H1 (cell line): ENCODE results near the gene ARMC6. TPM values are rescaled to one million over a fixed set of nuclear protein-coding genes. Genes with fewer than 3 reads are reported as not detected.

Experiments used
- CEBPB ChIP-seq: IDR thresholded peaks from 2 replicates; pipeline ENCODE4 v1.6.1; 2012; ENCODE audit warnings: low read depth, low read length
- CTBP2 ChIP-seq: IDR thresholded peaks from 2 replicates; pipeline ENCODE4 v1.7.0; 2011; ENCODE audit warnings: borderline replicate concordance, mild to moderate bottlenecking, moderate library complexity, mixed read lengths, low read length; ENCODE audit not compliant: insufficient read depth, insufficient read length
- POLR2A ChIP-seq, 2 experiments: IDR thresholded peaks; 1 replicate in 1 of 2; 2 replicates in 1 of 2; pipeline ENCODE4 v1.6.1; 2011; ENCODE audit warnings: low read depth in 2 of 2, low read length in 2 of 2, mild to moderate bottlenecking in 2 of 2; ENCODE audit errors: control extremely low read depth in 1 of 2
- SIN3A ChIP-seq, 2 experiments: IDR thresholded peaks in 1 of 2; conservative IDR thresholded peaks in 1 of 2; 2 replicates each; pipeline ENCODE4 v1.6.1; 2011 to 2012; ENCODE audit warnings: low read length in 2 of 2, improper control_type of control experiment in 1 of 2, low read depth in 1 of 2, mild to moderate bottlenecking in 1 of 2
- polyA plus RNA-seq, 7 experiments: library from polyadenylated mRNA; depleted of rRNA in 3 of 7; stranded (reverse) in 5 of 7; unstranded in 2 of 7; fragments of >200 nt in 5 of 7; fragments of 200-250 nt in 2 of 7; gene quantifications; 1 replicate in 5 of 7; 2 replicates in 1 of 7; 4 replicates in 1 of 7; pipeline versions ENCODE4 v1.2.1 to v1.2.3, GENCODE V29; 2011 to 2013; ENCODE audit warnings: missing spikeins in 2 of 7, mixed read lengths in 2 of 7
- total RNA-seq: library from RNA; stranded (reverse); fragmentation: NEBNext Ultra II Directional; extraction: Animal tissue kit (Norgen Biotek cat#: 25700); gene quantifications from 2 replicates; pipeline ENCODE4 v1.2.1, GENCODE V29; 2021

Gene ARMC6
- total and polyA plus RNA-seq, 2 of the 8 experiments (the other 6 are each of a cell fraction or from before 2014, with no cell fraction given) = 67.1 to 68.3 TPM

DNA sequence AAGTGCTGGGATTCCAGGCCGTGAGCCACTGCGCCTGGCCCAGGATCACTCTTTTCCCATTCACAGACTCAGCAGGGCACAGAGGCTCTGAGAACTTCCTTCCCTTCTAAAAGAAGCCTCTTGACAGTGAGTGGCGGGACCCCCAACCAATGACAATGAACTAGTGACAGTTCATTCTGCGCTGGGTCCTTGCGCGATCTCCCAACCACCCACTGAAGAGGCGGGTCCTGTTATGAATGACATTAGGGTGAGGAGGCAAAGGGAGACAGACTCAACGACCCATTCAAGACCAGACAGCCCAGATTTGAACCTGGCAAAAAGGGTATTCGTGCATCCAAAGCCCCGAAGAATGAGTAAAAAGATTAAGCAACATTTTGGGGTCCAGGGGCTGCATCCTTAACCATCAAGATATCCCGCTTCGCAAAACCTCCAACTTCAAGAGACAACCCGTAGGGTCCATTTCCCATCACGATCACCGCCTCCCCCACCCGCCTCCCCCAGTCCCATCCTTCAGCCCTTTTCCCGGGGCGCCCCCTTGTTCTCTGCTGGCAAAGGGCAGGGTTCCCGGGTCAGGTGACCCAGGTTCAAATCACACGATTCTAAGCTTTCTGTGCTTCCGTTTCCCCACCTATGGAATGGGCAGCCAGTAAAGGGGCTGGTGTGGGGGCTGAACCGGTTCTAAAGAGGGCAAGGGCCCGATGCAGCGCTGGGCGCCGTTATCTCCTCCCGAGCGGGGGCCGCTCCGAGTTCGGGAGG, 805 bp upstream of the ARMC6 start (continued):
- TF ChIP-seq CTBP2 (no peak), CEBPB (no peak), SIN3A (conservative IDR thresholded peaks at IDR 0.05 in 1 of 2, IDR thresholded peaks at IDR 0.05 in 1 of 2; ENCODE audit: low read depth in 1 of 2, low read length in 2 of 2) (peak; percentile 94), POLR2A (IDR thresholded peaks at IDR 0.05; ENCODE audit: control extremely low read depth in 1 of 2, low read depth in 2 of 2, low read length in 2 of 2) (no peak; a peak in 1 of 3 replicates)
